Activated CD8-positive, alpha-beta memory T cell treated with anti-CD3 and anti-CD28 coated beads for 36 hours (primary cell): Measurements from ENCODE around the gene ADAMTS15. TPM values are rescaled to one million over a fixed set of nuclear protein-coding genes. Genes with fewer than 3 reads are reported as not detected.

Source experiments
- CTCF ChIA-PET: fragments of 350-600 bp; sonication (Branson Sonifier 250); formaldehyde crosslinking; loops from one replicate; lab custom pipeline; 2021; ENCODE audit warnings: antibody characterized with exemption; lab: Charles Lee
- POLR2A ChIA-PET: fragments of 350-600 bp; sonication (Branson Sonifier 250); formaldehyde crosslinking; loops from one replicate; lab custom pipeline; 2021; ENCODE audit warnings: antibody characterized with exemption; lab: Charles Lee
- total RNA-seq, 2 experiments: library from RNA; stranded (reverse); gene quantifications; one replicate each; pipeline ENCODE4 v1.2.3, GENCODE V29; 2021

ADAMTS15 gene
- total RNA-seq, 2 experiments from 2014 or later, result not detected

GRCh38 chr11:130429120-130429681 is 19.2 kb upstream of the ADAMTS15 start:
- ChIA-PET POLR2A (no interaction called here), CTCF (interaction anchor here (1.0 to 7.8 kb wide), 2 partner anchors 431 to 499 kb away, joined by 3 to 89 read pairs; no protein-coding TSS in a partner anchor)

GRCh38 chr11:130429983-130430382 is 18.5 kb upstream of the ADAMTS15 start:
- ChIA-PET CTCF (interaction anchor here (2.4 to 7.8 kb wide), 2 partner anchors 217 to 431 kb away, joined by 9 to 89 read pairs; no protein-coding TSS in a partner anchor), POLR2A (no interaction called here)

DNA sequence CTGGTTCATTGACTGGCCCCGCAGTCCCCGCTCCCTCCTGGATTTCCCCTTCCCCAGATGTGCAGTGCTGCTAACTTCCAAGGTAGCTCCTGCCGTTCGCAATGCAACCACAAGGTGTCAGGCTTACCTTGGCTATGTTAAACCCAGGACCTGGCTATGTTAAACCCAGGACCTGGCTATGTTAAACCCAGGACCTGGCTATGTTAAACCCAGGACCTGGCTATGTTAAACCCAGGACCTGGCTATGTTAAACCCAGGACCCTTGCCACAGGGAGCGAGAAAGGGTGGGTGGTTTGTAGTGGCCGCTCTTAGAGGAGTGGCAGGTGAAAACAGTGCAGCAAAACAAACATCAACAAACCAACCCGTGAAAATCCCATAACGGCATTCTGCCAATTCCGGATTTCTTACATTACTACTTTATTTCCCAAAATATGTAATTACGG is 17.1 kb upstream of the ADAMTS15 start:
- CTCF ChIA-PET, result interaction anchor here (0.7 to 7.8 kb wide), 7 partner anchors 10 to 463 kb away, joined by 3 to 89 read pairs (median 3); no protein-coding TSS in a partner anchor
- POLR2A ChIA-PET, result interaction anchor here (0.5 to 0.6 kb wide), 2 partner anchors 364 to 437 kb away, joined by 3 to 5 read pairs; no protein-coding TSS in a partner anchor

DNA sequence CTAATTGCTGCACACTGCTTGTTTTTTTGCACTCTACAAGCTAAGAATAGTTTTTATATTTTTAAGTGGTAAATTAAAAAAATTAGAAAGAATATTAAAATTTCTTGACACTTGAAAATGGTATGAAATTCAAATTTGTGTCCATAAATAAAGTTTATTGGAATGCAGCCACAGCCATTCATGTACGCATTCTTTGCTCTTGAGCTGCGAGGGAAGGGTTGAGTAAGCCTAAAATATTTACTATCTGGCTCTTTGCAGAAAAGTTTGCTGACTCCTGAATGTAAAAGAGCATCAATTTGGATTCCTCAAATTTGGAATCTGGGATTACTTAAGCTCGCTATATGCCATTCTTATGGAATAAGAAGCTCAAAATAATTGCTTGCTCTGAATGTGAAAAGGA is 16.6 kb upstream of the ADAMTS15 start:
- POLR2A ChIA-PET, result interaction anchor here (0.5 kb wide), 1 partner anchor 438 kb away, joined by 3 read pairs; no protein-coding TSS in a partner anchor
- CTCF ChIA-PET, result interaction anchor here (0.7 to 7.8 kb wide), 6 partner anchors 11 to 462 kb away, joined by 3 to 89 read pairs (median 3); no protein-coding TSS in a partner anchor

- ChIA-PET POLR2A (no interaction called here), CTCF (interaction anchor here (0.7 to 7.8 kb wide), 2 partner anchors 44 to 427 kb away, joined by 3 to 89 read pairs; no protein-coding TSS in a partner anchor)
Measured at GRCh38 chr11:130433357-130433756, 15.1 kb upstream of the ADAMTS15 start.

DNA sequence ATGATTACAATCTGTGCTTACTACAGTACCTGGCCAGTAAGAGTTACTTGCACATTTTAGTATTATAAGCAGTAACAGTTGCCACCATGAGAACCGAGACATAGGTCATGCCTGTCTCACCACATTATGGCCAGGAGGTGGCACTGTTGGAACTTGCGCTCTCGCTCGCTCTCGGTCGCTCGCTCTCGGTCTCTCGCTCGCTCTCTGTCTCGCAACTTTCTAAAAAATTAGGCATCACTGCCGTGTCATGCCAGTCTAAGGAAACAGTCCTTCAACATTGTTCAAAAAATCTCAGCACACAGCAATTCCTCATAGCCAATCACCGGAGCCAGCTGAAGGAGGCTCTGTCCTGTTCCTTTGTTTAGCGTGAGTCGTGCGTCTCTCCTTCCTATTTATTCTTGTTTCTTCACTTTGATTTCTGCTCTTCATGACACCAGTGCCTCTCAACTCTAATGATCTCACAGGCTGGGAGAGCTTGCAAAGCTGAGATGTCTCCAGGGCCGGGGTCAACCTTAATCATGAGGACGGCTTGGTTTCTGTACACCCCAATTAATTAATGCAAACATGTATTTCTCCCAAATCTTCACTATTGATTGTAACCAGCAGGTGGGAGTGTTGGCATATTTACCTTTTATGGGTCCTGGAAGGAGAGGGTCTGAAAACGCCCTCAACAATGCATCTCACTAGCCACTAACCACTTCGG is 13.8 kb upstream of the ADAMTS15 start:
- CTCF ChIA-PET, result interaction anchor here (0.8 to 2.5 kb wide), 9 partner anchors 14 to 462 kb away, joined by 3 to 26 read pairs (median 4); partner anchors contain the start of gene ADAMTS15
- POLR2A ChIA-PET, result no interaction called here

DNA sequence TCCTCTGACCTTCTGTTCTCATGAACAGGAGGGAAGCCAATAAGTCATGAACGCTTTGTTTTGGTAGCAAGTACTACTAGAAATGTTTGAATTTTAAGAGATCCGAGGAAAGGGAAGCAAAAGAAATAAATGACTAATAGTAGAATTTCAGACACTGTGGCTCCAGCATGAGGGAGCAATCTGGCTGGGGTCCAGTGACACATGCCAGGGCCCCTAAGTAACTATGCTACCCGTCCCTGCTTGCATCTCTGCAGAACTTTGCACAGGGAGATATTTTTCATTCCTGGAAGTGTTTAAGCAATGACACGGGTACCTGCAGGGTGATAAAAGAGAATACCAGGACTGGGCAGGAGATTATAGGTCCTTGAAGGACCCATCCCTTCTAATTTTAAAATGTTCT is 12.8 kb upstream of the ADAMTS15 start:
- ChIA-PET POLR2A (no interaction called here), CTCF (interaction anchor here (0.9 to 2.5 kb wide), 5 partner anchors 42 to 461 kb away, joined by 3 to 26 read pairs (median 4); no protein-coding TSS in a partner anchor)

- CTCF ChIA-PET, result interaction anchor here (2.1 to 2.5 kb wide), 2 partner anchors 423 to 427 kb away, joined by 14 to 26 read pairs; no protein-coding TSS in a partner anchor
- POLR2A ChIA-PET, result no interaction called here
Measured at GRCh38 chr11:130436171-130436570, 12.3 kb upstream of the ADAMTS15 start.

GRCh38 chr11:130437848-130438247 is 10.6 kb upstream of the ADAMTS15 start:
- POLR2A ChIA-PET, result no interaction called here
- CTCF ChIA-PET, result interaction anchor here (1.2 to 3.8 kb wide), 2 partner anchors 421 to 424 kb away, joined by 3 to 19 read pairs; no protein-coding TSS in a partner anchor

GRCh38 chr11:130438401-130439159 is 9.9 kb upstream of the ADAMTS15 start:
- POLR2A ChIA-PET, result interaction anchor here (0.6 kb wide), 1 partner anchor 11 kb away, joined by 3 read pairs; no protein-coding TSS in a partner anchor
- CTCF ChIA-PET, result interaction anchor here (3.8 kb wide), 1 partner anchor 423 kb away, joined by 19 read pairs; no protein-coding TSS in a partner anchor

DNA sequence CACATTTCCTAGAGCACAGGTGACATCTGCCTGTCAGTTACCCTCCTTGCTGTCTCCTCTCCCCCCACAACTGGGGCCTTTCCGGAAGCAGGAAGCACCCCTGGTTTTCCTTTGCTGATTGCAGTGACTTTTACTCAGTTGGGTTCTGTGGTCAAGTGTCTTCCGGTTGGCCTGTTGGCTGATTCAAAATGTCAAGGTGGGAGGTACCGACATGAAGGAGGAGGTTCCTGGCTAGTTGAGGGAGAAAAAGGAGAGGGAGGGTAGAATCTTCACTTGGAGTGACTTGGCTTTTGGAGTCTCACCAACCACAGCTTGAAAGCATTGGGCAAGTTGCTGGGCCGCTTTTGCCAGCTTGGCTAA is 9.3 kb upstream of the ADAMTS15 start:
- ChIA-PET POLR2A (interaction anchor here (0.6 kb wide), 1 partner anchor 10 kb away, joined by 3 read pairs; no protein-coding TSS in a partner anchor), CTCF (interaction anchor here (3.8 kb wide), 1 partner anchor 423 kb away, joined by 19 read pairs; no protein-coding TSS in a partner anchor)

GRCh38 chr11:130439876-130440275 is 8.6 kb upstream of the ADAMTS15 start:
- ChIA-PET CTCF (interaction anchor here (3.8 kb wide), 1 partner anchor 422 kb away, joined by 19 read pairs; no protein-coding TSS in a partner anchor), POLR2A (no interaction called here)

DNA sequence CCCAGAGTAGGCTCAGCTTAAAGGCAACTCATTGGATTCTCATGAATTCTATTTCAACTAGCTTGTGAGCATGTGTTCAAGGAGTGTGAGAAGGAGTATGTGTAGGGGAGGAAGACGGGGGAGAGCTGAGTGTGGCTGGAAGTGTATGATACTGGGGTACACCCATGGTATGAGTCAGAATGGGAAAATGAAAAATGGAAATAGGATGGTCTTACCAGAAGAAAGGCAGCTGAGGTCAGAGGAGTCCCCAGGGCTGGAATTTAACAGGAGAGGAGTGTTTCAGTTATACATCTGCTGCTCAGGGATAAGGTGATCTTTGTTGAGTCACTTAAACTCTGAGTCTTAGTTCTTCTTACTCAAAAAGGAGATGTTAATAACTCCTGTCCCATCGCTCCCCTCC is 6.7 kb upstream of the ADAMTS15 start:
- ChIA-PET CTCF (interaction anchor here (2.2 kb wide), 1 partner anchor 420 kb away, joined by 9 read pairs; no protein-coding TSS in a partner anchor), POLR2A (no interaction called here)

- CTCF ChIA-PET, result interaction anchor here (2.2 kb wide), 1 partner anchor 419 kb away, joined by 9 read pairs; no protein-coding TSS in a partner anchor
- POLR2A ChIA-PET, result no interaction called here
Measured at GRCh38 chr11:130442737-130443136, 5.7 kb upstream of the ADAMTS15 start.

- POLR2A ChIA-PET, result no interaction called here
- CTCF ChIA-PET, result no interaction called here
Measured at GRCh38 chr11:130445788-130446187, 2.7 kb upstream of the ADAMTS15 start.

DNA sequence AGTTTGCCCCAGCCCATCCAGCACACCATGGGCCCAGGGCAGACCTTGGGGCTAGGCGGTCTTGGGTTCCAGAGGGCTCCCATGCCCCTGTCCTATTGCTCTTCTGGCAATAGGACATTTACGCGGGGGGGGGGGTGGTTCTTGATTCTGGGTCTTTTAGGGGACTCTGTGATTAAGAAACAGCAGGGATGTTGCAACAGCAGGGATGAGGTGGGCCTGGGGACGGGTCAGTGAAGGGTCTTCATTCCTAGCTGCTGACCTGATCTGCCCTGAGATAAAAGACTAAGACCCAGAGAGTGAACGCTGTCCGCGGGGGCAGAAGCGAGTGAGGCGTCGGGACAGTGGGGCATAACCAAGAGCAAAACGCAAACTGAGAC is 418 bp upstream of the ADAMTS15 start:
- ChIA-PET POLR2A (no interaction called here), CTCF (interaction anchor here (0.7 to 2.3 kb wide), 3 partner anchors 13 to 414 kb away, joined by 3 to 8 read pairs (median 6); no protein-coding TSS in a partner anchor)

DNA sequence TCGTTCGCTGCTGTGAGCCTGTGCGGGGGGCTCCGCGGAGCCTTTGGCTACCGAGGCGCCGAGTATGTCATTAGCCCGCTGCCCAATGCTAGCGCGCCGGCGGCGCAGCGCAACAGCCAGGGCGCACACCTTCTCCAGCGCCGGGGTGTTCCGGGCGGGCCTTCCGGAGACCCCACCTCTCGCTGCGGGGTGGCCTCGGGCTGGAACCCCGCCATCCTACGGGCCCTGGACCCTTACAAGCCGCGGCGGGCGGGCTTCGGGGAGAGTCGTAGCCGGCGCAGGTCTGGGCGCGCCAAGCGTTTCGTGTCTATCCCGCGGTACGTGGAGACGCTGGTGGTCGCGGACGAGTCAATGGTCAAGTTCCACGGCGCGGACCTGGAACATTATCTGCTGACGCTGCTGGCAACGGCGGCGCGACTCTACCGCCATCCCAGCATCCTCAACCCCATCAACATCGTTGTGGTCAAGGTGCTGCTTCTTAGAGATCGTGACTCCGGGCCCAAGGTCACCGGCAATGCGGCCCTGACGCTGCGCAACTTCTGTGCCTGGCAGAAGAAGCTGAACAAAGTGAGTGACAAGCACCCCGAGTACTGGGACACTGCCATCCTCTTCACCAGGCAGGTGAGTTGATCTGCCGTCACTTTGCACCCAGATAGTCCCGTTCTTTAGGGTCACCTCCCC is 1.0 kb downstream of the ADAMTS15 start:
- ChIA-PET POLR2A (interaction anchor here (0.6 kb wide), 1 partner anchor 10 kb away, joined by 3 read pairs; no protein-coding TSS in a partner anchor), CTCF (no interaction called here)
